Right renal cortex interstitium (tissue), 3 donors: ENCODE results near the gene SORCS2. TPM values are rescaled to one million over a fixed set of nuclear protein-coding genes. Genes with fewer than 3 reads are reported as not detected.
"Not testable (repeated sequence)": the region's sequence is repeated elsewhere in the genome, so short reads cannot be mapped to it uniquely, and the experiment has no call there.

Source experiments
- DNase-seq, 3 donors: peaks; one replicate each; pipeline ENCODE4 v3.0.0-alpha.2; 2013; ENCODE audit warnings: low read depth in 3 of 3, low spot score in 2 of 3
- polyA plus RNA-seq, 3 donors: library from polyadenylated mRNA; unstranded; fragments of 120-200 nt; gene quantifications; one replicate each; pipeline ENCODE4 v1.2.1, GENCODE V29; 2013; ENCODE audit not compliant: insufficient read length in 3 of 3

Gene SORCS2
- polyA plus RNA-seq, 3 donors: 6.6 to 7.9 (median 7.0) TPM

DNA sequence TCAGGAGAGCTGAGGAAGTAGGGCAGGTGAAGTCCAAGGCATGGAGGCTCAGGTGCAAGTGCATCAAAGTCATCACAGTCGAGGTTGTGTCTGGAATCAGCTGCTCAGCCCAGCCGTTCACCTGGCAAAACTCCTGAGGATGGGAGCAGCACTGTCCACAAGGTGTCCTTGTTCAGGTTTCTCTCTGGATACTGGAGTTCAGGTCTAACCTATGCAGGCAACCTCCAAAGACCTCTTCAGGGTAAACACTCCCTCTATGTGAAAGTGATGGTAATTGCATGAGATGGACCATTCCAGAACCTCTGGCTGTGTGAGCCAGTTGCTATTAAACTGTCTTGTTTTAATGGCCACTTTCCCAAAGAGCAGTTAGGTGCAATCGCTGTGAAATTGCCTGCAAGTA lies 362.6 kb downstream of the SORCS2 start:
- no peak for DNase-seq

DNA sequence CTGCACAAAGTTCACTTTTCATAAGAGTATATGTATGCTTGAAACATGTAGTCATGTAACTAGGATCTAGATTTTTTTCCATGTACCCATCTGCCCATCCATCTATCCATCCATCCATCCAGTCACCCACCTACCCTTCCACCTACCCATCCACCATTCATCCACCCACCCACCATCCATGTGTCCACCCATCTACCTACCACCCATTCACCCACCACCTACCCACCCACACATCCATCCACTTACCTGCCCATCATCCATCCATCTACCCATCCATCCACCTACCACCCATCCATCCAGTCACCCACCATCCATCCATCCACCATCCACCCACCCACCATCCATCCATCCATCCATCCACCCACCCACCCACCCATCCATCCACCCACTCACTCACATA lies 364.2 kb downstream of the SORCS2 start:
- no peak for DNase-seq

DNA sequence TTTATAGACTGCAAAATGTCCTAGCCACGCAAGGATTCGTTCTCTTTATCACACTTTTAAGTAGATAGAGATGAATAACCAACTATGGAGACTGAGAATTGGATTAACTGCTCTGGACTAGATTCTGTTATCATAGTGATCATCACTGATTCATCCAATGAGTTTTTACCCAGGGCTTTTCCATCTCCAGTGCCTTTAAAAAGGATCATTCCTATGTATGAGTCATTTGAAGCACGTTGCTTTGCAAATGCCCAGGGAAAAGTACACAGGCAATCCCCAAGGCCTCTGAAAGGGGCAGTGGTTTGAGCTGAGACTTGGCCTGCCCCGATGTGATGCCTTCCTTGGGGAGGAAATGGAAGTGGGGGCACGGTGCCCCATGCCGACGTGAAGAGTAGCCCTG lies 365.1 kb downstream of the SORCS2 start:
- DNase-seq: no peak

DNA sequence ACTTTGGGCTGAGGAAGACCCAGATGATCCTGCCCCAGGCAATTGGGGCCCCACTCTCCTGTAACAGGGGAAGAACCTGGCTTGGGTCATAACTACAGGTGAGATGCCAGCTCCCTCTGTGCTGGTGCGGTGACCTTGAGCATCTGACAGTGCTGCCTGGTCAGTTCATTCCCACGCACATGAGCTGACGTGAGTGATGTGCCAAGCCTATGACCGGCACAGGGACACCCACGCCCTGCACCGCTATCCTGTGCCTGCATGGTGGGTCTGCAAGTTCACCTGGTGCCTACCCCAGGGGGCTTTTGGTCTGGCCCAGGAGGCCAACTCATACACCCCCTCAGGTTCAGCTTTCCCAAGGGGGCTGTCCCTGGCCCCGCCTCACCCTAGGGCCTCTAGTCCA lies 366.1 kb downstream of the SORCS2 start:
- DNase-seq: no peak

DNA sequence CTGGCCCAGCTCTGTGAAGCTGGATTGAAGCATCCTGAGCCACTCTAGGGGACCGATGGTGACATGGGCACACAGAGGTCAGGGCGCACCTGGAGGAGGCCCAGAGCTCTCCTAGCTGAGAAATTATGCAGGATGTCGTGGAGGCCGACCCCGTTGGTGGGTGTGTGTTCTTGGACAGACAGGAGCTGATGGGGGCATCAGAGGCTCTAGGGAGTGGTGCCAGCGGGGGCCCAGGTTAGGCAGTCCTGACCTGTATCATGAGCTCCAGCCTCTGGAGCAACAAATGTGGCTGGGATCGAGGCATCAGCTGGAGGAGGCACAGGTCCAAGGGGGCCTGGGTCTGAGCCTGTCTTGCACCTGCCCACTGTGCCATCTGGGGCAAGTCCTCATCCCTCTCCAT lies 367.0 kb downstream of the SORCS2 start:
- DNase-seq: no peak

DNA sequence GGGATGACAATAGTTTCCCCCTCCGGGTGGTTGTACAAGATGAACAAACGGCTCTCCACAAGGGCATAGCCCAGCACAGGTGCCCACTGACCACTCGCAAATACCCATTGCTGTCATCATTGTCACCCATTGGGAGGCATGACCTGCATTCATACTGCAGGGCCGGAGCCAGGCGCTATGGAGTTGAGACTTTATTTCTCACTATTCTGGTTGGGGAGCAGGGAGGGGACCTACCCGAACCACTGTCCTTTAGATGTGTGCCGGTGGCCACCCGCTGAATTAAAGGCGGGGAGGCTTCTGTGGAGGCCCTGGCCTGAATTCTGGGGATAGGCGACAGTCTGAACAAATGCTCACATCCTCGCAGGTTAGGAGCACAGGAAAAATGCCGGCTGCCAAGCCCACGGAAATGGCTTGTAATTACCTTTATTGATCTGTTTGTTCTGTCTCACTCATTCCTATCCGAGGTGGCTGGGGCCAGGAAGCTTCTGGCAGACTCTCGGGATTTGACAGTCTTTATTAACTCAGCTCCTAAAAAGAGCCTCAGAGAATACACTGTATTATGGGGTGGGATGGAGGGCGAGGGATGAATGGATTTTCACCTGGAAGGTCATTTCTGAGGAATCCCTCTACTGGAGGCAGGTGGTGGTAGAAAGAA lies 367.5 kb downstream of the SORCS2 start:
- DNase-seq: no peak

DNA sequence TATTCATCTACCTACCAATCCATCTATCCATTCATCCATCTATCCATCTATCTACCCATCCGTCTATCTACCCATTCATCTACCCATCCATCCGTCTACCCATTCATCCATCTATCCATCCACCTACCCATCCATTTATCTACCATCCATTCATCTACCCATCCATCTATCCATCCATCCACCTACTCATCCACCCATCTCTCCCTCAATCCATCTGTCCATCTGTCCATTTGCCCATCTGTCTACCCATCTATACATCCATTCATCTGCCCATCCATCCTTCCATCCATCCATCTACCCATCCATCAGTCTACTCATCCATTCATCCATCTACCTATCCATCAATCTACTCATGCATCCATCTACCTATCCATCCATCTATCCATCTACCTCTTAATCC lies 369.2 kb downstream of the SORCS2 start:
- DNase-seq: no peak

DNA sequence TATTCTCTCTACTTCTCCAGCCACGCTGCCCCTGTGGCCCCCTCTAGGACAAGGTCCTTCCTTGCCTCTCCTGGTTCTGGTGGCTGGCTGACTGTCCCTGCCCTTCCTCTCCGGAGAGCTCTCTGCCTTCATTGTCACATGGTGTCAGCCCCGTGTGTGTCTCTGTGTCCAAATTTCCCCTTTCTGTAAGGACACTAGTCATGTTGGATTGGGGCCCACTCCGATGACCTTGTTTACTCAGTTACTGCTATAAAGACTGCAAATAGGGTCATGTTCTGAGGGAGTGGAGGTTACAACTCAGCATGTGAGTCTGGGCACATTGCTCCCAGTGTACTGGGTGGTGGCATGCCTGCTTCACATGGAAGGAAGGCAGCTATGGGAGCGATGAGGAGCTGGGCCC lies 371.9 kb downstream of the SORCS2 start:
- no peak for DNase-seq

DNA sequence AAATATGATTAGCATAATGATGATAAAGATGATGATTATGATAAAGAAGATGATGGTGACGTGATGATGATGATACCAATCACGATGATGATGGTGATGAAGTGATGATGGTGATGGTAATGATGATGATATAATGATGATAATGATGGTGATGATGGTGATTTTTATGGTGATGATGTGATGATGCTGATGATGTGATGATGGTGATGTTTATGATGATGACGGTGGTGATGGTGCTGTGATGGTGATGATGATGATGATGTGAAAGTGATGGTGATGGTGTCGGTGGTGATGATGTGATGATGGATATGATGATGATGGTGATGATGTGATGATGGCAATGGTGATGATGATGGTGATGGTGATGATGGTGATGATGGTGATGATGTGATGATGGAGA lies 373.1 kb downstream of the SORCS2 start:
- no peak for DNase-seq

DNA sequence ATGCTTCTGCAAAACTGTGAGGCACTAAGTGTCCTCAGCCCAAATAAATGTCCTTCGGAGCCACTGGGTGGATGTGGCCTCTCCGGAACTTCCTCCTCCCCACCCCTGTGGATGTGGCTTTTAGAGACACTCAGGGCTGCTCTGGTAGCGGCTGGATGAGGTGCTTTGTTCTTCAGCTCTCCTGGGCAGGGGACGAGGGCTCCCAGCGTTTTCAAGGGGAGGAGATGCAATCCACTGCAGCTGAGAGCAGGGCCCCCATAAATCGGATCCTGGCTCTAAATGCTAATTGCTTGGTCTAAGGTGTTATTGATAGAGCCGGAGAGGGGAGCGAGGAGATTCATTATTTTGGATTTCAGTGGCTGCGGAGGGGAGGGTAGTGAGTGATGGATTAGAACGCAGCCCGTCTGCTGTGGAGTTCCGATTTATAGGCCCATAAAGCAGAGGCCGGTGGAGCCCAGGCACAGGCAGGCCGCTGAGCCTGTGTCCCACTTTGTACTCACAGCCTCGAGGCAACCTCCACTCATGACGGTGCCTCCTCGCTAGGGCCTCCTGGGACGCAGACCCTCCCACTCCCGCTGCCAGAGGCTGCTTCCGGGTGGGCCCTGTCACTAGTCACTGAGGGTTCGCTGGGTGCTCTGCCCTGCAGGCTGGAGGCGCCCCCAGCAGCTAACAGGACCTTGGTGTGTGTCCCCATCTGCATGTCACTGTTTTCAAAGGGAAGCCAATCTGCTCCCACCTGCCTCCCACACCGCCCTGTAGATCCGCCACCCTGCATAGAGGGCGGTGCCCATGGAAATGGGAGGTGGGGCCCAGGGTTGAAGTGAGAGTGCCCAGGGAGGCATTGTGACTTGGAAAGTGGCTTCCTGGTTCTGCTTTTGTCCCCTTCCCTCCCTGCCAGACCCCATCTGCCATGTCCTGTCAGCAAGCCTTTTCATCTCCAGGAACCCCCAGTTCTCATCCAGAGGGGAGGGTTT lies 377.8 kb downstream of the SORCS2 start:
- no peak for DNase-seq

DNA sequence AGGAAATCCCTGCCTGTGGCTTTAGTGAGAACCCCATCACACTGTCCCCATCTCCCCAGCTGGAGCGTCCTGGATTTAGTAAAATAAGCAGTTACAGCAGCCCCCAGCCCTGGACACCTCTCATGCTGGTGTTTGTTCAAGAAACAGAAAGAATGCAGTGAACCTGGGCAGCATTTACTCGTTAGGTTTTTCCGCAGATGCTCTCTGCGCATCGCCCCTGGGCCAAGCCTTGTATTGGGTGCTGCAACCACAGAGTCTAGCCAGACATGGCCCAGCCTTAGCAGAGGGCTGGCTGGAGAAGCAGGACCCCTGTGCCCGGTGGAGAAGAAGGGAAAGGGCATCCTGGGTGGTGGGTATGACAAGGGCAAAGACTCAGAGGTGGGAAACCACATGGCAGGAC lies 378.7 kb downstream of the SORCS2 start:
- DNase-seq: no peak

DNA sequence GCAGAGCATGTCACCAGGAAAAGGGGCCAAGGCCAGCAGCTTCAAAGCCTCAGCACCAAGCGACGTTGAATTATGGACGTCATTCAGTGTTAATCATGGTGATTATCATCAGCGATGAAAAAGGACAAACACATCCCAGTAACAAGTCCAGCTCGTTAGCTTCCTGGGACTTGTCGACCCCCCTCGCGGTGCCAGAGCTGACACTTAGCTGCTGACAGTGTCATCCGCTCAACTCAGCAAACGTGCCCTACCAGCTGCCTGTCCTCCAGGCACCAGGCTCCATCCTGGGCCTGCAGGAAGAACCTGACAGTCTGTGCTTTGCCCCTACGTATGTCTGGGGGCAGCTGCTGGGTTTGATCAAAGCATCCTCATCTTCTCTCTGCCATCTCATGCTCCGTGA lies 379.4 kb downstream of the SORCS2 start:
- no peak for DNase-seq

DNA sequence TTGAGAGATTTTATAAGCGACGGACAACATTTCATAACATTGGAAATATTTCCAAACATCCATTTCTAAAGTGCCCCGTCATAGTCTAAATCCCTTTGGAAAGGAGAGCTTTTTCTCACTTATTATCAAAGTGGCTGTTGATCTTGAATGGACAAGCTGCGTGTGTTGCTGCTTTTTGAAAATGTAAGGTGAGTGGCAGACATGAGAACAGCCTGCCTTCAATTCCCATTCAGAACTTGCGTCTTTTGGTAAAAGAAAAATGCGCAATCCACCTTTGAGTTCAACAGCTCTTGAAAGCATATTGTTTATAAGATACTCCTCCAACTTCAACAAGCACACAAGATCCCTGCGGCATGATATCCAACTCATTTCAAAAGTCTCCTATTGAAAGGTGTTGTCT lies 380.6 kb downstream of the SORCS2 start:
- DNase-seq: no peak

DNA sequence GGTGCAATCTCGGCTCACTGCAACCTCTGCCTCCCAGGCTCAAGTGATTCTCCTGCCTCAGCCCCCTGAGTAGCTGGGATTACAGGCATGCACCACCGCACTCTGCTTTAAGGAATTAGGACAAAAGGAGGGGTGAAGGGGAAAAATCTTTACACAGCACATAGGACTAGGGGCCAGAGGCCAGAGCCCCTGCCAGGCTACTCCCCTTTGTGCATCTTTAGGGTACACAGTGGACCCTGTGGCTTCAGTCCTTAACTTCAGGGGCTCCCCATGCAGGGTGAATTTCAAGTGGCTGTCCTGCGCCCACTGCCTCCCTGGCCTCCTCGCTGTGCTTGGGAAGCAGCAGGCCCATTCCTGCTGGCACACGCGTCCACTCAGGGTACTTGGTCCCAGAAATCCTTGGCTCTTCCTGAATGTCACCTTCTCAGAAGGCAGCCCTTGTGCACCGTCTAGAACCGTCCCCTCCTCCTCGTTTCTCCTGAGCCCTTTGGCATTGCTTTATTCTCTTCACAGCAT lies 381.3 kb downstream of the SORCS2 start:
- DNase-seq: no peak

DNA sequence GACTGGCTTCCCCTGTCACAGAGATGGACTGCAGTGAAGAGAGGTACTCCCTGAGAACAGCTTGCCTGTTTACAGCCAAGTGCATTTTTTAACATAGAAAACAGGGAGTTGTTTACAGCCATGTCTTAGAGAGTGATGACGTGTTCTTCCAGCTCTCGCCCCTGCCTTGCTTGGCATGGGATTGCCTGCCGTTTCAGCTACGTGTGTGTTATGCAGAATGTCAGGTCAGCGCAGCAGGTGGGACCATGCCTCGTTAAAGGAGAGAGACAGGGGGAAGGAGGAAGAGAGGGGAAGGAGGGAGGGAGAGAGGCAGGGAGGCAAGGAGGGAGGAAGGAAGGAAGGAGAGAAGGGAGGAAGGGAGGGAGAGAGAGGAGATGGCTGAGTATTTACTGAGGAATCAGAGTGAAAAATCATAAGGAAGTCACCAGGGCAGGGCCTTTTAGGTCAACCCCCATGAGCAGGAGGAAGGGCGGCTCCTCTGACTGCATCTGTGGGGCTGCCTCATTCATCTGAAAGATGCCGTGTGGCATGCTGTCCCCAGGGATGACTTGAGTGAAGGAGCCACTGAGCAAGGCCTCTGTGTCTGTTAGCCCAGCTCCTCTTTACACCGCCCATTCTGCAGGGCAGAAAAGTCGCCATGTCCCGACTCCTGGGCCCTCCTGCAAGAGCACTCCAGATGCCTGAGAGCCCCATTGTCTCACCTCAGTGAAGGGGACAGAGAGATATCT lies 382.1 kb downstream of the SORCS2 start:
- no peak for DNase-seq

DNA sequence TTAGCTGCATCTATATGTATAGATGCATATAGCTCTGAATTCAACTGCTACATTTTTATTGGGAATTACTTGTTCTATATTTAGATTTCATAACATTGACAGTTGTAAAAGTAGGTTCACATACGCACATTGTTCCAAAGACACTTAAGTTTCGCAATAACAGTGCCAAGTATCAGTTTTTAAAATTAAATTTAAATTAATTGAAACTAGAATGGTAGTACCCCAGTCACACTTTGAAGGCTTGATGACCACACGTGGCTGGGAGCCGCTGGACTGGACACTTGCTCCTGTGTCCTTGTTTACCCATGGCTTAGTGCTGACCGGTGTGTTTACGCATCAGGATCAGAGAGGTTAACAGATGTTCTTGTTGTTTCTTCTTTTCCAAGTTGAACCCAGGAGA lies 383.1 kb downstream of the SORCS2 start:
- DNase-seq: no peak

DNA sequence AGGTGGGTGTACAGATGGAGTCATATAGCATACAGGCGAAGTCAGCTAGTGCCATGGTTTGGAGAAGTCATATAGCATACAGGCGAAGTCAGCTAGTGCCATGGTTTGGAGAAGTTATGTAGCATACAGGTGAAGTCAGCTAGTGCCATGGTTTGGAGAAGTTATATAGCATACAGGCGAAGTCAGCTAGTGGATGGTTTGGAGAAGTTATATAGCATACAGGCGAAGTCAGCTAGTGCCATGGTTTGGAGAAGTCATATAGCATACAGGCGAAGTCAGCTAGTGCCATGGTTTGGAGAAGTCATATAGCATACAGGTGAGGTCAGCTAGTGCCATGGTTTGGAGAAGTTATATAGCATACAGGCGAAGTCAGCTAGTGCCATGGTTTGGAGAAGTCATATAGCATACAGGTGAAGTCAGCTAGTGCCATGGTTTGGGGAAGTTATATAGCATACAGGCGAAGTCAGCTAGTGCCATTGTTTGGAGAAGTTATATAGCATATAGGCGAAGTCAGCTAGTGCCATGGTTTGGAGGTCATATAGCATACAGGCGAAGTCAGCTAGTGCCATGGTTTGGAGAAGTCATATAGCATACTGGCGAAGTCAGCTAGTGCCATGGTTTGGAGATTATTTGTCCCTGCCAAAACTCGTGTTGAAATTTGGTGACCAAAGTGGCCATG lies 385.2 kb downstream of the SORCS2 start:
- DNase-seq: not testable (repeated sequence)

DNA sequence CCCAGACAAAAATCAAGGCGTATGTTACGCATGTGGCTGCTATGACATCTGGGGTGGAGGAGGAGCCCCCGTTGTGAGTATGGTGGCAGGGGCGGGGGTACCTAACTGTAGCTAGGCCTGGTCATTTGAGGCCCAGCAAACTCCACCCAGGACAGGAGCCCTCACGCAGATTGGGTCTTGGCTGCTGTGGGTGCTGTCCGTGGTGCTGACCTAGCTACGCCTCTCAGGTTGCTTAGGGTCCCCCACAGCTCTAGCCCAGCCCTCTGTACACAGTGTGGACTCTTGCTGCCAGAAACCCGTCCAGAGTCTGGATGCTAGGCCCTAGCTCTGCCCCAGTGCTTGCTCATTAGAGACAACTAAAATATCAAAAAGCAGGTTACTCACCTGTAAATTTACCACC lies 389.1 kb downstream of the SORCS2 start:
- peak; percentile 54 to 71 (median 58) for DNase-seq

DNA sequence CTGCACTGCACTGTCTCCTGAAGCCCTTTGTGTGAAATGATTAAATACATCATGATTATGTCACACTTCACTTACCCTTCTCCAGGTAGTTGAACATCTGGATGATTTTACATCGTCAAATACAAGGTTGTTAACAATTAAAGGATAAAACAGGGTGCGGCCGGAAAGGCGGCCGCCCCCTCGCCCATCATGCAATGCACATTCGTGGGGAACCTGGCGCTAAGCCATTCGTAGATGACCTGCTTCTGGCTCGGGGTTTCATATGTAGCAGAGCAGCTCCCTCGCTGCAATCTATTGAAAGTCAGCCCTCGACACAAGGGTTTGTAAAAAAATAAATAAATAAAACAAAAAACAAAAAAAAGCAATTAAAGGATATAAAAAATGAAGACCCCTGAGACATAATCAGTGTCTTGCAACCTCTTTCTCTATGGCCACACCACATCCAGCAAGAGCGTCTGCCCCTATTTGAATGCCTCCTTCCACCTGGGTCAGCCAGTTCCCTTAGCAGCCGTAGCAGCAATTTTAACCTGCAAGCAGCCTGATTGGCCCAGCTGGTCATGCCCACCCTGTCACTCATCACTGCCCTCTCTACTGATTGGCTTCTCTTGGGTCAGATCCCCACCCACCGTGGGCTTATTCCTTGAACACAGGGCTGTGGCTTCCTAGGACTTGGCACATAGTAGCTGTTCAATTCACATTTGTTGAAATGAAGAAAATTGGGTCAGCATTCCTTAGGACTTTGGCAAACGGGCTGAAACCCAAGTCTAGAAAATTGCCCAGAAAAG lies 390.2 kb downstream of the SORCS2 start:
- DNase-seq: no peak

DNA sequence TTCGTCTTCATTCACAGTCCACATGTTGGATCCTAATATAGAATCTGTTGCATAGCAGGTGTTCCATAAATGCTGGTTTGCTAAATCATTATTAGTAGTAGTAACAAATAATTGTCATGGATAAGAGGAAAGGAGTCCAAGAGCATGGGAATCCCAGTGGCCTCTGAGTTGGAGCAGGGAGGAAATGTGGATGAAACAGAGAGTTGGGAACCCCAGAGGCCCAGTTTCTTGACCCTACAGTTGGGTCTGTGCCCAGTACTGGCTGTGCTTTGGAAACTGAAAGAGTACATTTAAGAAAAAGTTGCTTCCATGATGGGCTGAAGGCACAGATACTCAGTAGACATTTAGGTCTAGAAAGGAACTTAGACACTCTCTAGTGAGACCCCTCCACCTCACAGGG lies 391.8 kb downstream of the SORCS2 start:
- no peak for DNase-seq
